Astrocyte (in vitro differentiated cells and primary cell): ENCODE results near the gene FCRL3.

Experiments
- CTCF ChIP-seq: IDR thresholded peaks from 2 replicates; pipeline ENCODE4 v1.5.1; 2011; ENCODE audit warnings: low read depth, mild to moderate bottlenecking, inconsistent platforms, low read length, moderate library complexity; ENCODE audit not compliant: insufficient read depth
- EZH2 ChIP-seq: IDR thresholded peaks from 2 replicates; pipeline ENCODE4 v1.6.1; 2012; ENCODE audit warnings: mild to moderate bottlenecking, low read length, inconsistent platforms; ENCODE audit not compliant: insufficient read depth

- TF ChIP-seq EZH2, result no peak
- TF ChIP-seq CTCF, result no peak
Observed at GRCh38 chr1:157628773-157629172, 71.8 kb downstream of the FCRL3 start.
